Muscle layer of colon (tissue), 2 donors: ENCODE data around the gene OPCML.

ENCODE experiments used
- H3K27ac ChIP-seq: one replicate; pipeline ENCODE4 v1.7.0; 2013; ENCODE audit warnings: low read depth, mild to moderate bottlenecking, low read length, moderate library complexity
- H3K27me3 ChIP-seq, 2 donors: one replicate each; pipeline ENCODE4 v1.7.0; 2013; ENCODE audit warnings: low read length in 2 of 2, mild to moderate bottlenecking in 2 of 2; ENCODE audit not compliant: insufficient read depth in 2 of 2, control insufficient read depth in 1 of 2
- H3K36me3 ChIP-seq: one replicate; pipeline ENCODE4 v1.7.0; 2013; ENCODE audit warnings: mild to moderate bottlenecking, low read length; ENCODE audit not compliant: insufficient read depth
- H3K4me1 ChIP-seq: one replicate; pipeline ENCODE4 v1.7.0; 2013; ENCODE audit warnings: mild to moderate bottlenecking, low read length; ENCODE audit not compliant: insufficient read depth
- H3K4me3 ChIP-seq, 2 donors: one replicate each; pipeline ENCODE4 v1.7.0; 2013; ENCODE audit warnings: low read length in 2 of 2, low read depth in 1 of 2, mild to moderate bottlenecking in 1 of 2, moderate library complexity in 1 of 2
- H3K9ac ChIP-seq: one replicate; pipeline ENCODE4 v1.7.0; 2013; ENCODE audit warnings: low read length
- H3K9me3 ChIP-seq: one replicate; pipeline ENCODE4 v1.7.0; 2013; ENCODE audit warnings: mild to moderate bottlenecking, low read length
- donor health status: abdominal sarcoma.
- donor health status: Adenocarcinoma of cecum.

Gene OPCML

DNA sequence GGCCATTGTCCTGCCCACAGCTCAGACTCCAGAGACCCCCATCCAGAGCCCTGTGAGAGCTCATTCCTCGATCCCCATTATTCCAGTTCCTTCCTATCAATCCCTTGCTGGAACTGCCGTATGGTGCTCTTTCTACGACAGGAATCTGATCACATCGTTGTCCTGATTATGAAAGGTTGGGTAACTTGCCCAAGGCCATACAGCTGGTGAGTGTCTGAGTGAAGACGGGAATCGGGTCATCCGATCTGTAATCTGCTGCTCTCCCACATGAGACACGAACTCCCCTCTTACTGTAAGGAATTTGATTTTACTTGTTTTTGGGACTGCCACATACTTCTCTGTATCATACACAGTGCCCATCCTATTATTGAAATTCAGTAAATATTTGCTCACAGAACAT, 149.1 kb downstream of the OPCML start:
- H3K9ac ChIP-seq, result no peak overlapping the region
- H3K4me1 ChIP-seq, result peaks cover 20% of the 10 kb centered on the region
- no peak overlapping the region for H3K4me3 ChIP-seq
- no peaks in the 10 kb centered on the region for H3K9me3 ChIP-seq
- H3K27me3 ChIP-seq, result no peaks in the 10 kb centered on the region
- no peaks in the 10 kb centered on the region for H3K36me3 ChIP-seq
- H3K27ac ChIP-seq, result no peak overlapping the region

DNA sequence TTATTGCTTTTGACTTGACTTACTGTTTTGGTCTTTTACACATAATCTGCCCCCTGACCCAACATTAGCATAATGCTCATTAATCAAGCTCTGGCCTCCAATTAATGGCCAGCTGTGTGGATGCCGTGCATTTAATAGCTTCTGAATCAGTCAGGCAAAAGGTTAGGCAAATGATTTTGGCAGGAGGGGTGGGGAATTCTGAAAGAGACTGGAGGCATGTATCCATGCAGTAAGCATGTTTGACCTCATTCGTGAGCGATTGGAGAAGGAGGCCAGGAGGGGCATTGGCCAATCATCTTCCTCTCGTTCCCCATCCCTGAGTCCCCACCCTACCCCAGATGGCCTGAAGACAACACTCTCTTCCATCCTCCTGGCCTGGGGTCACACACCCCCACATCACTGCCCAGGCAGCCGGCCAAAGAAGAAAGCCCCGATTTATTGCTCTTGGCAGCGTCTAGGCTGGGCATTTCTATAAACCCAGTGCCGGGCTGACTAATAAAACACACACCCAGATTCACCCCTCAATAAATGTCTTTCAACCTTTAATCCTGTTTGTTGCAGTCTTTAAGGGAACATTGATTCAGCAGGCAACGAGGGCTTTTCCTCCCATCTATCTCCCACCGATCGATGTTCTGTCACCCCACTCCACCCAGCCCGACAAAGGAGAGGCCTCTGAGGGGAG, 150.0 kb downstream of the OPCML start:
- Histone ChIP-seq H3K9me3 (no peaks in the 10 kb centered on the region), H3K9ac (no peak overlapping the region), H3K36me3 (no peaks in the 10 kb centered on the region), H3K27me3 (no peaks in the 10 kb centered on the region), H3K4me3 (no peak overlapping the region), H3K4me1 (peaks cover 20% of the 10 kb centered on the region), H3K27ac (no peak overlapping the region)

DNA sequence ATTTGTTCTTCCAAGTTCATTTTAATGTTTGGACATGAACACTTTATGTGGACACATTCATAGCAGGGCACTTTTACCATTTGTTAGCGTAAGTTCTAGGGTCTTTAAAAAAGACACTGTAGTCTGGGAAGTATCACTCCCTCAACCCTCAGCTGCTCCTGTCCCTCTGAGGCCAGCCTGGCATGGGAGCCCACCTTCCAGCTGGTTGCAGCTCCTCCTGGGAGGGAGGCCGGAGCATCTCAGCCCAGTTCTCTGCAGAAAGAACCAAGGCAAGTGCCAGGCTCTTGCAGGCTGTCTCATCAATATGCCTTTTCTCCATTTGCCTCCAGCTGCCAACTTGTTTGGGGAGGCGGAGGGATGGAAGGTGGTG, 150.6 kb downstream of the OPCML start:
- H3K9ac ChIP-seq, result no peak overlapping the region
- no peaks in the 10 kb centered on the region for H3K27me3 ChIP-seq
- H3K27ac ChIP-seq, result no peak overlapping the region
- H3K4me3 ChIP-seq, result no peak overlapping the region
- no peaks in the 10 kb centered on the region for H3K9me3 ChIP-seq
- peaks cover 20% of the 10 kb centered on the region for H3K4me1 ChIP-seq
- H3K36me3 ChIP-seq, result no peaks in the 10 kb centered on the region

DNA sequence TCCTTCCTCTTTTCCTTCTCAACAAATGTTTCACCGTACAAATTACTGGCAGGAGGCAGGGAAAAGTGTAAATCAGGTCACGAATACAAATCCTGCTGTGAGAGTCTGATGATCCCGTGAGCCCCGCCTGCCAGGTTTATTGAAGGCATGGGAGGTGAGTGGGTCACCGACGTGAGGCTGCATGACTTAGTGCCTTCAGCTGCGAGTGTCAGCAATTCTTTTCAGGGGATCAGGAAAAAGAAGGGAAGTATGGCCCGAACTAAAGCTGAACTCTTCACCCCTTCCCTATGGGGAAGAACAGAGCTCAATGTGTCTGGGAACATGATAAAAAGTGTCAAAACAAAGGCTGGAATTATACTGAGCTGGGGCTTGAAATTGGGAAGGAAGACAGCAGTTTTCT, 166.2 kb downstream of the OPCML start:
- no peak overlapping the region for H3K9ac ChIP-seq

DNA sequence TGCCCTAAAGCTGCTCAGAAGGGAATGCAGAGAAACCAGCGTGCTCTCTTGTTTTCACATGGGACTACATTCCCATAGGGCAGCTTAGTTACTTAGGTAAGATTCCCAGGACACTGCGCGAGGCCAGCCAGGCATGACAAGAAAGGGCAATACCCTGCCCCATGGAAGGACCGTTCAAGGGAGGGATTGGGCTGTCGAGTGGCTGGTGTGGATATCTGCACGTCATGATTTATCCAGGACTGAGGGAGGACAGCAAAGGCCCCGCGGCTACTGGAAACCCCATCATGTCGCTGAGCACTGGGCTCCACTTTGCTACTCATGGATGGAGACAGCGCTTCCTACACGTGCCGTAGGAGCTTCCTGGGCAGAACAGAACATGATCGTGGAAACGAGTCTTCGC, 169.4 kb downstream of the OPCML start:
- Histone ChIP-seq H3K9me3 (no peaks in the 10 kb centered on the region), H3K27me3 (no peaks in the 10 kb centered on the region), H3K27ac (no peak overlapping the region), H3K36me3 (no peaks in the 10 kb centered on the region), H3K4me1 (no peaks in the 10 kb centered on the region), H3K4me3 (no peak overlapping the region), H3K9ac (no peak overlapping the region)

More for the DNA sequence above, 166.2 kb downstream of the OPCML start:
- Histone ChIP-seq H3K36me3 (no peaks in the 10 kb centered on the region), H3K27me3 (no peaks in the 10 kb centered on the region), H3K4me1 (no peaks in the 10 kb centered on the region), H3K27ac (no peak overlapping the region), H3K4me3 (no peak overlapping the region), H3K9me3 (no peaks in the 10 kb centered on the region)

DNA sequence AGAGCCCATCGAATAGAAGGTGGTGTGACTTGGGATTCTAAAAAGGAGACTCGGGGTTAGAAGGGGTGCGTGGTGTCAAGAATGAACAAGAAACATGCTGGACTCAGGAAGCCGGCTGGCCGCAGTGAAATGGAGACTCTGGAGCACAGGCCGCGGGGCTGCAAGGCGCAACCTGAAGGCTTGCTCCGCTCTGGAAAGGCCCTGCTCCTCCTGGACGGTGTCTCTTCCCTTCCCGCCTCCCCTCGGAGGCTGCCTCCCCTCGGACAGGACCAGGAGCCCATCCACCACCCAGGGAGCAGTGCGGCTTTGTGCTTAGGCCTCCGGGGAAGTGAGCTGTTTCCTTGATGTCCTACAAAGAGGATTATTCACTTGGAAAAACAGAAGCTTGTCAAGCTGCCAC, 170.1 kb downstream of the OPCML start:
- Histone ChIP-seq H3K9ac (no peak overlapping the region), H3K4me3 (no peak overlapping the region), H3K36me3 (no peaks in the 10 kb centered on the region), H3K27me3 (no peaks in the 10 kb centered on the region), H3K9me3 (no peaks in the 10 kb centered on the region), H3K27ac (no peak overlapping the region), H3K4me1 (no peaks in the 10 kb centered on the region)

DNA sequence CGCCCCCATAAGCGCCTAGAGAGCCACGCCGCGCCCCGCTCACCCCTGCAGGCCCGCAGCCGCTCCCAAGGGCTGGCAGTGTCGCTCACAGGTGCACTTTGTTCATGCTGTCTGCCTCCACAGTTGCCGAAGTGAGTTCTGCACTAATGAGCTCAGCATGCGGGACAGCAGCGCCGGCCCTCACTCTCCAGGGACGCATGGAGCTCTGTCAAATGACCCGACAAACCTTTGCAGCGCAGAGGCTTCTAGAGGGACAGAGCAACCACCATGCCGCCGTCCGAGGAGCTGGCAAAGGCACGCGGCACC, 170.7 kb downstream of the OPCML start:
- Histone ChIP-seq H3K27ac (no peak overlapping the region), H3K36me3 (no peaks in the 10 kb centered on the region), H3K9me3 (no peaks in the 10 kb centered on the region)

DNA sequence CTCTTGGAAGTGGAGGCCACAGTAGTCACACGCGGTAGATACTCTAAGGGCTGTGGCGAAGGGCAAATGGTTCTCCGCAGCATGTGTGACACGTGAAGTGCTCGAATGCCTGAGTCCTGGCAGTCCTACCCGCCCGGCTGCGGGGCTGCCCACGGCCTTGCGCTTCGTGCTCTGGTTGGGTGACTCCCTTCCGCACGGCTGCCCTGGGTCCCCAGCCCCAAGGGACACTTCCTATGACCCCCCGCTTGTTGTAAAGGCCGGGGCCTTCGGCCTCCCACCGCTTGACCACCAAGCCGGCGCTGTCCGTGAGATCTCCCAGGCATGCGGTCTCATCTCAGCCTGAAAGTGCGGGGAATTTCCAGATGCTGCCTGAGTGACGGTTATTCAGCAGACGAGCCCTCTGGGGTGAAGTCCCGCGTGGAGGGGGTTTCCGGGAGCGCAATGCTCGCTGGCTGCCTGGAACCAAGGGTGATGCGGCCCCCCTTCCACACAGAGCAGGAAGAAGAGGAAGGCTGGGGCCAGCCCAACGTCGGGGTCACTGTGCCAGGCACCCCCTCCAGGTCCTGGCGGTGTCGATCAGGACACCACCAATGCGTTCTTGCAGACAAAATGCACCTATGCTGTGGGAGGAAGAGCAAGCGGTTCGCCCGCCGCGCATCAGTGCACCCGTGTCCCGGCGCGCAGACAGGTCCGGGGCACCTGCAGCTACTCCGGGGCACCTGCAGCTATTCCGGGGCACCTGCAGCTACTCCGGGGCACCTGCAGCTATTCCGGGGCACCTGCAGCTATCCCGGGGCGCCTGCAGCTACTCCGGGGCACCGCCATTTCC, 171.2 kb downstream of the OPCML start:
- no peak overlapping the region for H3K4me3 ChIP-seq
- H3K27ac ChIP-seq, result no peak overlapping the region
- H3K9ac ChIP-seq, result no peak overlapping the region
- H3K9me3 ChIP-seq, result no peaks in the 10 kb centered on the region
- no peaks in the 10 kb centered on the region for H3K4me1 ChIP-seq
- no peaks in the 10 kb centered on the region for H3K27me3 ChIP-seq
- H3K36me3 ChIP-seq, result no peaks in the 10 kb centered on the region

More for the DNA sequence above, 170.7 kb downstream of the OPCML start:
- H3K27me3 ChIP-seq, result no peaks in the 10 kb centered on the region
- no peak overlapping the region for H3K4me3 ChIP-seq
- no peak overlapping the region for H3K9ac ChIP-seq
- no peaks in the 10 kb centered on the region for H3K4me1 ChIP-seq

DNA sequence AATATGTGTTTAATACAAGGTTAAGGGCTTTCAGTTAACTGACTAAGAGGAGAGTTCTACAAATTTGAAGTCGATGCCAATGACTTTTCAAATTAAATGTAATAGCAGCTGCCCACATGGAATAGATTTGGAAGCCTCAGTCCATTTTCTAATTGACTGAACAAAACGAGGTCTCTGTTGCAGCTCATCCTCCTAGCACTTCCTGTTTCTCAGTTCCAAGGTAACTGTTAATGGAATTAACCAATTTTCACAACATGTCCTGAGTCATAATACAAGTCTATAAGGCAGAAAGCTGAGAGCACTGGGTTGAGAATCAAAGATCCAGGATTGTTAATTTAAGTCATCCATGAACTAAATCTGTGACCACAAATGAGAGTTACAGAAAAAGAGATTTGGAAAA, 177.2 kb downstream of the OPCML start:
- H3K9me3 ChIP-seq, result no peaks in the 10 kb centered on the region
- H3K27me3 ChIP-seq, result no peaks in the 10 kb centered on the region
- H3K27ac ChIP-seq, result no peak overlapping the region
- H3K4me1 ChIP-seq, result no peaks in the 10 kb centered on the region
- no peak overlapping the region for H3K9ac ChIP-seq
- H3K36me3 ChIP-seq, result no peaks in the 10 kb centered on the region
- H3K4me3 ChIP-seq, result no peak overlapping the region

DNA sequence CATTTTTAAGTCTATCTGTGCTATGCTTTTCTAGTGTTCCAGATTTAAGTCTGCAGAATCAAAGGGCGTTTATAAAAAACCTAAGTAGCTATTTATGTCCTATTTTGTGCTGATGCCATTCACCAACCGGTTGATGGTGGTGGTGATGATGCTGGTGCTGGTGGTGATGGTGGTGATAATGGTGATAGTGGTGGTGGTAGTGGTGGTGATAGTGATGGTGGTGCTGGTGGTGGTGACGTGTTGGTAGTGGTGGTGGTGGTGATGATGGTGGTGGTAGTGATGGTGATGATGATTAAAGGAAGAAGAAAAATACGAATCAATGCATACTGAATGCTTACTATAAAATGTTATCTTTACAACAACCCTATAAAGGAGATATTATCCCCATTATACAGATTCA, 178.2 kb downstream of the OPCML start:
- no peaks in the 10 kb centered on the region for H3K36me3 ChIP-seq
- no peaks in the 10 kb centered on the region for H3K9me3 ChIP-seq
- no peaks in the 10 kb centered on the region for H3K27me3 ChIP-seq

DNA sequence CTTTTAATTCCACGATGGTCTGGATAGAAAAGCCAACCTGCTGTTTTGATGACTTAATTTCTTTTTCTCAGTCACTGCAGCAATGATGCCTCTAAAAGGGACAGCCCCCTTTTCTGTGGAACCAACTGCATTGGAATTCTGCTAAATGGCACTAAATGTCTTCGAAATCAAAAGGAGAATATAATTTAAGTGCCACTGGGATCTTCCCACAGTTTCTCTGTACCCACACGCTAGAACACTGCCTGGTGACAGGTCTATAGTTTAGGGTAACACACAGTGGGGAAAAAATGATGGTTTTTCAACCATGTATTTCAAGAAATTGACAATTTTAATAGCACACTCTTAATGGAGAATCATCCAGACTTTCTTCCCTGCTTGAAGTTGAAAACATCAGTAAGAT, 182.3 kb downstream of the OPCML start:
- H3K27me3 ChIP-seq, result no peaks in the 10 kb centered on the region
- no peak overlapping the region for H3K27ac ChIP-seq
- H3K9me3 ChIP-seq, result no peaks in the 10 kb centered on the region
- no peak overlapping the region for H3K4me3 ChIP-seq
- no peaks in the 10 kb centered on the region for H3K4me1 ChIP-seq
- H3K36me3 ChIP-seq, result no peaks in the 10 kb centered on the region
- H3K9ac ChIP-seq, result no peak overlapping the region

More for the DNA sequence above, 178.2 kb downstream of the OPCML start:
- Histone ChIP-seq H3K9ac (no peak overlapping the region), H3K4me3 (no peak overlapping the region), H3K4me1 (no peaks in the 10 kb centered on the region), H3K27ac (no peak overlapping the region)

DNA sequence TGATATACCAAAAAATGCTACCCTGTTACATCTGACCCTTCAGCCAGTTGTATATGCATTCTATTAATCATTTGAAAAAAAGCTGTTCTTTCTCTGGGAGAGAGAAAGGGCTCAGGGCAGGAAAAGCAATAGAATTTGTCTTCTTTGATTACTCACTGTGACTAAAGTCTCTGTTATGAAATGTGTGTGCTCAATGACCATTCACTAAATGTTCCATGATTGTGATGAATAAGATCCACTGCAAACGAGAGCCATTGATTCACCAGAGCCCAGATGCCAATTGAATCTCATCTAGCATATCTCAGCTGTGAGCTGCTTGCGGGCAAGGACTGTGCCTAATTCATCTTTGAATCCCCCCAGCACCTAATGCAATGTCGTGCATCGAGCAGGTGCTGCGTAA, 184.3 kb downstream of the OPCML start:
- no peaks in the 10 kb centered on the region for H3K9me3 ChIP-seq
- H3K4me1 ChIP-seq, result no peaks in the 10 kb centered on the region
- H3K27ac ChIP-seq, result no peak overlapping the region
- no peaks in the 10 kb centered on the region for H3K36me3 ChIP-seq
- no peaks in the 10 kb centered on the region for H3K27me3 ChIP-seq
- no peak overlapping the region for H3K9ac ChIP-seq
- no peak overlapping the region for H3K4me3 ChIP-seq
